NCI-H748 (cell line): ENCODE results near the gene TMTC4.
A peak's percentile ranks its signal among the peaks of the same experiment; 100 is the strongest.
"Not testable (repeated sequence)": the region's sequence is repeated elsewhere in the genome, so short reads cannot be mapped to it uniquely, and the experiment has no call there.

Experiments
- DNase-seq: peaks from one replicate; lab custom pipeline; 2025; ENCODE audit not compliant: unreplicated experiment; lab: John Stamatoyannopoulos, UW

Gene TMTC4

GRCh38 chr13:100633461-100633860, 41.1 kb downstream of the TMTC4 start:
- DNase-seq: no peak

GRCh38 chr13:100630555-100630954, 44.0 kb downstream of the TMTC4 start:
- DNase-seq: peak; percentile 97

GRCh38 chr13:100627120-100627519, 47.5 kb downstream of the TMTC4 start:
- no peak for DNase-seq

- DNase-seq: no peak
Observed at GRCh38 chr13:100625447-100625846, 49.1 kb downstream of the TMTC4 start.

GRCh38 chr13:100620792-100621191, 53.8 kb downstream of the TMTC4 start:
- no peak for DNase-seq

GRCh38 chr13:100619940-100620339, 54.7 kb downstream of the TMTC4 start:
- DNase-seq: no peak

GRCh38 chr13:100618897-100619296, 55.7 kb downstream of the TMTC4 start:
- DNase-seq: not testable (repeated sequence)

- no peak for DNase-seq
Observed at GRCh38 chr13:100613031-100613430, 61.6 kb downstream of the TMTC4 start.

- no peak for DNase-seq
Observed at GRCh38 chr13:100611678-100612492, 62.7 kb downstream of the TMTC4 start.

- no peak for DNase-seq
Observed at GRCh38 chr13:100610391-100611347, 63.9 kb downstream of the TMTC4 start.

- no peak for DNase-seq
Observed at GRCh38 chr13:100608906-100609305, 65.7 kb downstream of the TMTC4 start.

- no peak for DNase-seq
Observed at GRCh38 chr13:100608489-100608888, 66.1 kb downstream of the TMTC4 start.

- no peak for DNase-seq
Observed at GRCh38 chr13:100604918-100605710, 69.5 kb downstream of the TMTC4 start.

- DNase-seq: no peak
Observed at GRCh38 chr13:100602493-100603111, 72.0 kb downstream of the TMTC4 start.

GRCh38 chr13:100601716-100602115, 72.9 kb downstream of the TMTC4 start:
- no peak for DNase-seq

GRCh38 chr13:100600915-100601314, 73.7 kb downstream of the TMTC4 start:
- no peak for DNase-seq

GRCh38 chr13:100600461-100600860, 74.1 kb downstream of the TMTC4 start:
- DNase-seq: no peak

- DNase-seq: no peak
Observed at GRCh38 chr13:100597253-100597652, 77.3 kb downstream of the TMTC4 start.

GRCh38 chr13:100596516-100596915, 78.1 kb downstream of the TMTC4 start:
- no peak for DNase-seq

GRCh38 chr13:100594731-100595130, 79.9 kb downstream of the TMTC4 start:
- no peak for DNase-seq

GRCh38 chr13:100594255-100594654, 80.3 kb downstream of the TMTC4 start:
- DNase-seq: no peak
